HG03159 (cell line): ENCODE measurements around the gene ZBTB7C.
"Not testable (repeated sequence)": the region's sequence is repeated elsewhere in the genome, so short reads cannot be mapped to it uniquely, and the experiment has no call there.

Source experiments
- ATAC-seq: cut with Tn5 transposase; IDR thresholded peaks from one replicate; pipeline ENCODE4 v1.9.1; 2021; ENCODE audit warnings: mild to moderate bottlenecking, moderate library complexity; ENCODE audit not compliant: unreplicated experiment

The ZBTB7C gene

DNA sequence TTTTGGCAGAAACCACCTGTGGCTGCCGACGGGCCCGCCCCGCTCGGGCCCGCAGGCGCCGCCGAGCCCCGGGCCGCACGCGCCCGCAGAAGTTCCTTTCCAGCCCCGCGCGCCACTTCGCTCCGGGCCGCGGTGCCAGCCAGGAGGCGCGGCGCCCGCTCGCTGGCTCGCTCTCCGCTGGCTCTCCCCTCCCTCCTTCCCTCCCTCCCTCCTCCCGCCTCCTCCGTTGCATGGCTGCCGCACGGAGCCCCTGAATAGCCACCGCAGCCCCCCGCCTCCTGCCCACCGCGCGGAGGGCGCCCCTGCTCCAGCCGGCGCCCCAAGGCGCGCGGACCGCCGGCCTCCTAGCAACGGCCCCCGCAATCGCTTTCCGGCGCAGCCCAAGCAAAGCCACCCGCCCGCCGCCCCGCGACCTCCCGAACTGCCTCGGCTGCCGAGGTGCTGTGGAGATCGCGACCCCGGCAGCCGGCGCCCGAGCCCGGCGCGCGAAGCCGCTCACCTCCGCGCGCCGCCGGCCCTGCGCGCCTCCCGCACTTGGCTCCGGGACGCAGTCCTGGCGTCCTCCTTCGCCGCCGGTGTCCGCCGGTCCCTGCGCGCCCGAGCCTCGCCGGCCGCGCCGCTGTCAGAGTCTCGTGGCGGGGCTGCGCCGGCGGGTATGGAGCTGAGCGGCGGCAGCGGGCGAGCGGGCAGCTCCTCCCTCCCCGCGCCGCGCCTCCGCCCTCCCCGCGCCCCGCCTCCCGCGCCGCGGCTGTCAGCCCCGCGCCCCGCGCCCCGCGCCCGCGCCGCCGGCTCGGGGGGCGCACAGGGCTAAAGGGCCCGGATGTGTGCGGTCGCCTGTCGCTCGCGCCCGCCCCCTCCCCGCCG, at the start of gene ZBTB7C:
TSS of gene ZBTB7C (minus strand) at position 657 of the 864 bp plus-strand sequence.
- ATAC-seq = no peak

- ATAC-seq = no peak
Measured at GRCh38 chr18:48456838-48457237, 47.7 kb upstream of the ZBTB7C start.

- no peak for ATAC-seq
Measured at GRCh38 chr18:48455555-48456478, 46.6 kb upstream of the ZBTB7C start.

DNA sequence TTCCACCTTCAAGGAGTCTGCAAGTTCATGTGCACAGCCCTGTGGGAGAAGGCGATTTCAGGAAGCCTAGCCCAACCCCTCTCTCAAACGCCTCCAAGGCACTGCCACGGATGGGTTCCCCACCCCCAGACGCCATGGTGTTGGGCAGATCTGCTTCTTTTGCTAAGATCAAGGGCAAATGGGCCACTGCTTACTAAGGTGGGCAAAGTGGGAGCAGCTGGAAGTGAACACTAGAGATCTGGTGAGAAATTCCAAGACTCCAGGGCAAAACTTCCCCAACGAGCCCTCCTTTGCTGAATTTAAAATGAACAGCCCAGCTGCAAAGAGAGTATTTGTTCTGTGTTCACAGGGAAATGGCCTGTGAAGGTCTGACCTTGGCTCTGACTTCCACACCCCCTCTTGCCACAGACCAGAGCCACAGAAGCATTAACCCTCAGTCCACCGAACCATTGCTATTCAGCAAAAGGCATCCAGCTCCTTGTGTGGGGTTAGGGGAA, 45.1 kb upstream of the ZBTB7C start:
- ATAC-seq = no peak

DNA sequence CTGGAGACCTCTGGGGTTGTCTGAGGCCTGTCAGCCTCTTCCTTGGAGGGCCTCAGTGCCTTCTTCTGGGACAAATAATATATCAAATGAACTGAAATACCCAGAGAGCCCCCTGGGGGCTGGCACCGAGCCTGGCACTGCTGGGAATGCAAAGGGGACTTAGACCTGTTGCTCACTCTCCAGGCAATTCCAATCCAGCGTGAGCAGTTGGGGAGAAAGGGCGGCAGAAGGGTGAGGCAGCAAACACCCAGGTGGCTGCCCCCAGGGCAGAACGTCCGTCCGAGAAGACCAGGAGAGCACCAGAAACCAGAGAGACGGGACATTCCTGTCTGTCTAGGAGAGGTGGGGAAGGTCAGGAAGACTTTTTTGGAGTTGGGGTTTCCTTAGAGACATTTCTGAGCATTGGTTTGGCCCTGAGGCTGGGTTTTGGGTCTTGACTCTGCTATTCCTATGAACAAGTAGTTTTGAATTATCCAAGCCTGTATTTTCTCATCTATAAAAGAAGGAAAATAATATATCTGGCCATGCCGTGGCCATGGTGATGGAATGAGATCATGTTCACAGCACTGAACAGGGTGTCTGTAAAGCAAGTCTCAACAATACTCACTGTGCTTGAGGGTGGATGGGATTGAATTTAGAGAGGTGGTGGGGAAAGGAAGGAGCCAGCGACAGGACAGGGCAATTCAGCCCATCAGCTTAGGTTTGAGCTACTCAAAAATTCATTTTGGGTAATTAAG, 44.3 kb upstream of the ZBTB7C start:
- ATAC-seq = no peak

GRCh38 chr18:48452861-48453323, 43.7 kb upstream of the ZBTB7C start:
- ATAC-seq = no peak

GRCh38 chr18:48450685-48451084, 41.5 kb upstream of the ZBTB7C start:
- no peak for ATAC-seq

GRCh38 chr18:48446582-48447225, 37.5 kb upstream of the ZBTB7C start:
- ATAC-seq = peak; percentile 57

- ATAC-seq = peak; percentile 59
Measured at GRCh38 chr18:48445540-48445939, 36.4 kb upstream of the ZBTB7C start.

GRCh38 chr18:48442761-48443160, 33.6 kb upstream of the ZBTB7C start:
- no peak for ATAC-seq

- ATAC-seq = no peak
Measured at GRCh38 chr18:48441405-48441881, 32.3 kb upstream of the ZBTB7C start.

DNA sequence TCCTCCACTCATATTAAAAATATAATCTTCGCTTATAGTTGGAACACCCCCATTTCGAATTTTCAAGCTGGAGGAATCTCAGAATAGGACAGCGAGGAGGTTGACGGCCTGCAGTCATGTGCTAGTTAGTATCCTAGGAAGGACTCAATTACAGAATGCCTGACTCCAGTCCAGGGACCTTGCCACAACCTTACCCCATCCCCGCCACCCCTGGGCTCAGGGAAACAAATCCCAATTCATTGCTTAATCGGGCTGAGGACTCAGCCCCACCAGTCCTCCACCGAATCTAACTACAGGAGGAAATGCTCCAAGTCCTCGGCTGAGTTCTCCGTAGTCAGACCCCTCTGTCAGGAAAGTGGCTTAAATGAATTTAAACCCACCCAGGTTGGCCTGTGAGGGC, 31.7 kb upstream of the ZBTB7C start:
- ATAC-seq = no peak

- no peak for ATAC-seq
Measured at GRCh38 chr18:48436907-48437306, 27.7 kb upstream of the ZBTB7C start.

GRCh38 chr18:48434382-48434781, 25.2 kb upstream of the ZBTB7C start:
- not testable (repeated sequence) for ATAC-seq

GRCh38 chr18:48433541-48433940, 24.4 kb upstream of the ZBTB7C start:
- no peak for ATAC-seq

DNA sequence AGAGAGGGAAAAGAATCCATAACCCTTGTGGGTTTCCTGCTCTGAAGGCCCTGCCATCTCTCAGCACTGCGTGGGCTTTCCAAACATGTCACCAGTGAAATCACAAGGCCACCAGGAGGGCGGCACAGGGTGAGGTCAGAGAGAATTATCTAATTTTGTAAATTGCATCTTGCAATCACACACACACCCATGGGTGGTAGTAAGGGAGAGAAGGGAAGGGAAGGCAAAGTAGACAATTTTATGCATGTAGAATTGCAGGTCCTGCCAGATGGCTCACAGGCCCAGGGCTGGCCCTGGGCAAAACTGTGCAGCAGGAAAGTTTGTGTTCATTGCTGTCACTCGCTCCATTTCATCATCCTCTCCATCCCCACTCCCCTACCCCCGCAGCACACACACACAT, 21.0 kb upstream of the ZBTB7C start:
- ATAC-seq = no peak

DNA sequence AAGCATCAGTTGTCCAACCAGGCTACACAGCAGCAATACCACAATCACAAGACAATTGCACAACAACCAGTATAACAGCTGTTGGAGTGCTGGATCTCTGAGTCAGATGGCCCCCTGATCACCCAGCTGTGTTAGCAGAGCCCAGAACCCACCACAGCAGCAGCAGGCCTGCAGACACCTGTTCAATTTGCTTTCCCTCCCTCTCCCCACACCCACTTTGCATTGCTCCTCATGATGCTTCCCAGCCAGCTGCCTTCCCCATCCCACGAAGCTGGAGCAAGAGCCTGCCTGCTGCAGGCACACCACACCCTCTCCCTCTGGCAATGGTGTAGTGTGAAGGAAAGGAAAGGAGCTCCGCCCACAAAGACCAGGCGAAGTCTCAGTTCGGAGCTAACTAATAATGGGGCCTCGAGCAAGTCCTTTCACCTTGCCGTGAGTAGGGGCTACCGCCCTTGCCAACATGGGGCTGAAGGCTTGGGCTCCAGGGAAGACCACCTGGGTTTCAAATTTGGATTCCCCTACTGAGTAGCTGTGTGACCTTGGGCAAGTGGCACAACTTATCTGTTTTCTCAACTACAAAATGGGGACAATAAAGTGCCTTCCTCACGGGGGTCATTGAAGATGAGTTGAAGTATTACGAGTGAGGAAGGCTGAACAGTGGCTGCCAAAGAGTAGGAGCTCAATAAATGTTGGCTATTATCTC, 19.4 kb upstream of the ZBTB7C start:
- no peak for ATAC-seq

GRCh38 chr18:48422947-48423378, 13.8 kb upstream of the ZBTB7C start:
- no peak for ATAC-seq

DNA sequence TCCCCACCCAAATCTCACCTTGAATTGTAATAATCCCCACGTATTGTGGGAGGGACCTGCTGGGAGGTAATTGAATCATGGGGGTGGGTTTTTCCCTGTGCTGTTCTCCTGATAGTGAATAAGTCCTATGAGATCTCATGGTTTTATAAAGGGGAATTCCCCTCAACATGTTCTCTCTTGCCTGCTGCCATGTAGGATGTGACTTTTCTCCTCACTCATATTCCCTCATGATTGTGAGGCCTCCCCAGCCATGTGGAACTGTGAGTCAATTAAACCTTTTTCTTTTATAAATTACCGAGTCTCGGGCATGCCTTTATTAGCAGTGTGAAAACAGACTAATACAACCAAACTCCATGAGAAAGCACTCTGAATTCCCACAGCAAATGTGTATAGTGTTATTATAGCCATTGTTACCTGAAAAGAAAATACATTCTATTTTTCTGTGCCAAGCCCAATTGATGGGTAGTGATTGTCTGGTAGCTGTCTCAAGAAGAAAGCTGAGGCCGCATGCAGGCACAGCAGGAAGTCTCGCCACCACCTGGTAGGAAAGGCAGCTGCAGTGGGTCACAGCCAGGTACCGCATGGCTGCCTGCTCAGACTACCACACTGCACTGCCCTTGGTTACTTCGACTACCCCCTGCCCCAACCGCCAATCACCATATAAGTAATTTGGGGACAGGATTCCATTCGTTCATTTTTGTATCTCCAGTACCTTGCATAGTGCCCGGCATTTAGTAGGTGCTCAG, 10.3 kb upstream of the ZBTB7C start:
- no peak for ATAC-seq
